Lung (tissue), 12 donors: ENCODE data around the gene TNS4. TPM values are rescaled to one million over a fixed set of nuclear protein-coding genes. Genes with fewer than 3 reads are reported as not detected.

Experiments used
- ATAC-seq: fragments of 200-7000 bp; cut with Tn5 transposase; one replicate; pipeline ENCODE4 v1.9.1; 2020; ENCODE audit warnings: moderate number of reproducible peaks; ENCODE audit not compliant: insufficient read depth, low FRiP score
- DNase-seq, 3 donors: peaks; one replicate each; pipeline ENCODE4 v3.0.0-alpha.2; 2013 to 2017
- H3K27ac ChIP-seq, 2 donors: one replicate each; pipeline ENCODE4 v1.5.1; 2013; ENCODE audit warnings: mild to moderate bottlenecking in 2 of 2, moderate library complexity in 2 of 2, control low read depth in 1 of 2, inconsistent platforms in 1 of 2, low read depth in 1 of 2, low read length in 1 of 2
- H3K27me3 ChIP-seq, 3 donors: one replicate each; pipeline ENCODE4 v1.5.1; 2013; ENCODE audit warnings: low read length in 2 of 3; ENCODE audit not compliant: control insufficient read depth in 3 of 3, insufficient read depth in 3 of 3
- H3K36me3 ChIP-seq, 4 donors: one replicate each; pipeline ENCODE4 v1.5.1; 2013; ENCODE audit warnings: low read length in 4 of 4, mild to moderate bottlenecking in 1 of 4, moderate library complexity in 1 of 4; ENCODE audit not compliant: control insufficient read depth in 4 of 4, insufficient read depth in 4 of 4
- H3K4me1 ChIP-seq, 5 donors: one replicate each; pipeline ENCODE4 v1.5.1; 2013; ENCODE audit warnings: low read length in 5 of 5, mild to moderate bottlenecking in 2 of 5, moderate library complexity in 1 of 5; ENCODE audit not compliant: control insufficient read depth in 5 of 5, insufficient read depth in 5 of 5
- H3K4me3 ChIP-seq: one replicate; pipeline ENCODE4 v1.5.1; 2013; ENCODE audit warnings: mild to moderate bottlenecking, control low read depth, moderate library complexity
- H3K9ac ChIP-seq, 2 donors: one replicate each; pipeline ENCODE4 v1.5.1; 2013; ENCODE audit warnings: low read length in 2 of 2, control low read depth in 1 of 2; ENCODE audit not compliant: insufficient read depth in 1 of 2
- H3K9me3 ChIP-seq, 4 donors: one replicate each; pipeline ENCODE4 v1.5.1; 2013; ENCODE audit warnings: low read length in 3 of 4, mild to moderate bottlenecking in 1 of 4, moderate library complexity in 1 of 4; ENCODE audit not compliant: control insufficient read depth in 4 of 4, insufficient read depth in 3 of 4
- CTCF ChIP-seq: IDR thresholded peaks from 2 replicates; pipeline ENCODE4 v1.5.1; 2012; ENCODE audit warnings: mild to moderate bottlenecking; ENCODE audit errors: control extremely low read depth, extremely low read depth
- WGBS, 2 donors: extraction: QIAGEN DNeasy Blood & Tissue Kit; methylation state at CpG; one replicate each; pipeline ENCODE4 v1.1.7; 2013; 5-methylcytosine and 5-hydroxymethylcytosine counted together
- polyA plus RNA-seq, 2 donors: library from polyadenylated mRNA; stranded (reverse); fragments of 200-250 nt; gene quantifications; one replicate each; pipeline ENCODE4 v1.2.1, GENCODE V29; 2013
- total RNA-seq, 2 donors: library from RNA; depleted of rRNA in 1 of 2; stranded (reverse); fragments of >200 nt in 1 of 2; gene quantifications; one replicate each; pipeline ENCODE4 v1.2.1, GENCODE V29; 2014 to 2021
- donor health status: control.
- donor health status: control.
- donor health status: Bipolar disorder and iron deficiency.
- donor health status: healthy.
- donor health status: DM: yes; HTN: yes; CAD: no.

TNS4 gene
- total and polyA plus RNA-seq, 4 donors, result 0.17 to 6.8 (median 2.2) TPM

DNA sequence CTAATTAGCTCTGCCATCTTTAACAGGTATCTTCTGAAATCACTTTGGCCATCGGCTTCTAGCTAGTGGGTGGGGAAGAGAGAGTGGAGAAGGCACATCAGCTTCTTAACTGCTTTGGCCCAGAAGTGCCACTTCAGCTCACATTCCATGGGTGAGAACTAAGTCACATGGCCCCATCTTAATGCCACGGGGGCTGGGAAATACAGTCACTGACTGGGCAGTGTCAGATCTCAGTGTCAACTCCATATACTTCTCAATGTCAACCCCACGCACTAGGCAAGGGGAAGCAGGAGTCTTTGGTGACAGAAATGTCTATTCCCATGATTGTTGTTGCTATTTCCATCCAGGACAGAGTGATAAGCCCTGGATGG is 34.5 kb upstream of the TNS4 start:
- Histone ChIP-seq H3K27ac (peak overlapping the region; percentile 53 to 85), H3K4me1 (peaks cover 8 to 32% (median 18%) of the 10 kb centered on the region in 5 donors), H3K9ac (no peak overlapping the region), H3K9me3 (no peaks in the 10 kb centered on the region), H3K4me3 (no peak overlapping the region), H3K27me3 (no peaks in the 10 kb centered on the region), H3K36me3 (no peaks in the 10 kb centered on the region)
- DNase-seq (peak; percentile 51 to 79 (median 64)), ATAC-seq (no peak)
- 36 to 72% methylated on average over 3 of the region's 3 CpGs for WGBS, 2 donors
- TF ChIP-seq CTCF, result no peak

- Histone ChIP-seq H3K27me3 (no peaks in the 10 kb centered on the region), H3K27ac (peak overlapping the region in 1 of 2 donors; percentile 85)
Observed at GRCh38 chr17:40535438-40535837, 34.0 kb upstream of the TNS4 start.

DNA sequence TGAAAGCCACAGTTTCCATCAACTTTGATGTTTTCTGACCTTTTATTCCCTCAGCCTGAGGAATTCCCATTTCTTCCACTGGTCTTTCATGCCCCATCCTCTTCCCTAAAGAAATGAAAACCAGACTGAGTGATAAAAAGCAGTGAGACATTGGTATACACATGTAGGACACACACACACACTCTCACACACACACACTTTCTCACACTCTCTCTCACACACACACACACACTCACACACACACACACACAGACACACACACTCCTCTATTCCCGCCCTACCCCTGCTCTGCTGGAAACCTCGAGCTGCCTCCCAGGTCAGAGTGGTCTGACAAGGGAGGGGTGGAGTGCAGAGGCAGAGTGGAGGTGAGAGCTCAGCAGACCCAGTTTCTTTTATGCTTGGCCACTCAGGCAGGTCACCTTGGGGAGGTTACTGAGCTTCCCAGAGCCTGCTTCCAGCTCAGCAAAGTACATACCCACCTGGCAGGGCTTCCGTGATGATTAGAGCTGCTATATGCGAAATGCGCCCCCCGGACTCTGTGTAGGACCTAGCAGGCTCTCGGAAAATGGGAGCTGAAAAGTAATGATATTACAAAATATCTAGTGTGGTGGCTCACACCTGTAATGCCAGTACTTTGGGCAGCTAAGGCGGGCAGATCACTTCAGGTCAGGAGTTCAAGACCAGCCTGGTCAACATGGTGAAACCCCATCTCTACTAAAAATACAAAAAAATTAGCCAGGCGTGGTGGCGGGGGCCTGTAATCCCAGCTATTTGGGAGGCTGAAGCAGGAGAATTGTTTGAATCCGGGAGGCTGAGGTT is 33.2 kb upstream of the TNS4 start:
- no peak for TF ChIP-seq CTCF
- Histone ChIP-seq H3K4me1 (peaks cover 8 to 26% (median 18%) of the 10 kb centered on the region in 5 donors), H3K27ac (peak overlapping the region in 1 of 2 donors; percentile 89), H3K9ac (no peak overlapping the region), H3K4me3 (no peak overlapping the region), H3K27me3 (no peaks in the 10 kb centered on the region), H3K36me3 (no peaks in the 10 kb centered on the region), H3K9me3 (no peaks in the 10 kb centered on the region)
- WGBS, 2 donors, result 83 to 92% methylated on average over 11 of the region's 11 CpGs
- DNase-seq, result no peak
- ATAC-seq, result no peak

More at GRCh38 chr17:40535438-40535837, 34.0 kb upstream of the TNS4 start:
- Histone ChIP-seq H3K4me3 (no peak overlapping the region), H3K9me3 (no peaks in the 10 kb centered on the region), H3K36me3 (no peaks in the 10 kb centered on the region), H3K4me1 (peaks cover 8 to 30% (median 18%) of the 10 kb centered on the region in 5 donors), H3K9ac (no peak overlapping the region)
- 65 to 88% methylated on average over 4 of the region's 4 CpGs for WGBS, 2 donors
- DNase-seq (no peak), ATAC-seq (no peak)
- no peak for TF ChIP-seq CTCF
